ENCODE results near the gene RBMS2. TPM values are rescaled to one million over a fixed set of nuclear protein-coding genes. Genes with fewer than 3 reads are reported as not detected.
"Not testable (repeated sequence)": the region's sequence is repeated elsewhere in the genome, so short reads cannot be mapped to it uniquely, and the experiment has no call there.

The RBMS2 gene
- total RNA-seq, 1 experiment from 2014 or later, result 18.2 TPM

DNA sequence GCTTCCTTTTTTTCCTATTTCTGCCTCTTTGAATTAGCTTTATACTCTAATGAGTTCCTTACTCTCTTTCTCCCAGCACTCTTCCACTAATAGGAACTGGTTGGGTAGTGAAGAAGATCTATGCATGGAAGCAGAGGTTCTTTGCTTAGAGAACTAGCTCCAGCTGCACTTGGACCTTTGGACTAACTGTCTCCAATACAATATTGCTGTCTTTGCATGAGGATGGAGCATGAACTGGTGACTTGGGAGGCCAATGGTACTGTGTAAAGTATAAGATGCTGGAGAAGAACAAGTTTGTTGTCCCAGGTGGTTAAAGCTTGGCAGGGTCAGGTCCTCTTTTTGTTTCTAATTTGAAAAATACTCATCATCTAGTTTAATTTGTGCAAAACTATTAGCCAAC is 31.3 kb upstream of the RBMS2 start:
- CTCF ChIA-PET, result no interaction called here
- H3K9me3 ChIP-seq (ENCODE audit: control insufficient read depth, insufficient read depth, low read depth, low read length), result no peaks in the 10 kb centered on the region
- H3K27ac ChIP-seq (ENCODE audit: low read length), result no peak overlapping the region
- BruUV-seq (replicated peaks), result no TSS peak
- DNase-seq (ENCODE audit: low read depth, low spot score), result no peak
- no peak for ATAC-seq
- intact Hi-C loops (cut with micrococcal nuclease; ENCODE audit: unreplicated experiment) (no loop called here), in situ Hi-C loops (cut with HindIII; ENCODE audit: low pct_unique_long_range_greater_than_20kb, low sequenced_read_pairs) (no loop called here)
- POLR2A ChIA-PET, result no interaction called here
- 0 out of 2 replicates have a peak, but pooled peaks cover 7% of the 10 kb centered on the region for H3K4me1 ChIP-seq (ENCODE audit: control insufficient read depth, insufficient read depth, low read length)
- no peak overlapping the region for H3K4me3 ChIP-seq (ENCODE audit: low read depth in 2 of 2, low read length in 2 of 2)
- H3K36me3 ChIP-seq (ENCODE audit: control insufficient read depth, insufficient read depth, low read length), result no peaks in the 10 kb centered on the region
- TF ChIP-seq SIN3A (IDR thresholded peaks at IDR 0.05; ENCODE audit: borderline replicate concordance, insufficient read depth, low read depth, low read length), result no peak
- TF ChIP-seq POLR2AphosphoS5 (IDR thresholded peaks at IDR 0.05; ENCODE audit: low read depth, low read length), result no peak
- no peak for TF ChIP-seq TCF7L2 (IDR thresholded peaks at IDR 0.05; ENCODE audit: low read depth, low read length)
- no peak for TF ChIP-seq REST (IDR thresholded peaks at IDR 0.05; ENCODE audit: insufficient read depth in 1 of 2, low read depth in 2 of 2, low read length in 1 of 2)
- no peak for TF ChIP-seq CTCF (IDR thresholded peaks at IDR 0.05)
- peaks cover 18% of the 10 kb centered on the region for H3K27me3 ChIP-seq (ENCODE audit: control insufficient read depth, insufficient read depth, low read length)

DNA sequence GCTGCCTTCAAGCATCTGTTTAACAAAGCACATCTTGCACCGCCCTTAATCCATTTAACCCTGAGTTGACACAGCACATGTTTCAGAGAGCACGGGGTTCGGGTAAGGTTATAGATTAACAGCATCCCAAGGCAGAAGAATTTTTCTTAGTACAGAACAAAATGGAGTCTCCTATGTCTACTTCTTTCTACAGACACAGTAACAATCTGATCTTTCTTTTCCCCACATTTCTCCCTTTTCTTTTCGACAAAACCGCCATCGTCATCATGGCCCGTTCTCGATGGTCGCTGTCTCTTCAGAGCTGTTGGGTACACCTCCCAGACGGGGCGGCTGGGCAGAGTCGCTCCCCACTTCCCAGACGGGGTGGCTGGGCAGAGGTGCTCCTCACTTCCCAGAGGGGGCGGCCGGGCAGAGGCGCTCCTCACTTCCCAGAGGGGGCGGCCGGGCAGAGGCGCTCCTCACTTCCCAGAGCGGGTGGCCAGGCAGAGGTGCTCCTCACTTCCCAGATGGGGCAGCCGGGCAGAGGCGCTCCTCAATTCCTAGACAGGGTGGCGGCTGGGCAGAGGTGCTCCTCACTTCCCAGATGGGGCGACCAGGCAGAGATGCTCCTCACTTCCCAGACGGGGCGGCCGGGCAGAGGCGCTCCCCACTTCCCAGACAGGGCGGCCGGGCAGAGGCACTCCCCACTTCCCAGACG is 28.1 kb upstream of the RBMS2 start:
- BruUV-seq (replicated peaks); in situ Hi-C loops (cut with HindIII; ENCODE audit: low pct_unique_long_range_greater_than_20kb, low sequenced_read_pairs); H3K36me3 ChIP-seq (ENCODE audit: control insufficient read depth, insufficient read depth, low read length); intact Hi-C loops (cut with micrococcal nuclease; ENCODE audit: unreplicated experiment); H3K27ac ChIP-seq (ENCODE audit: low read length); ATAC-seq; H3K9me3 ChIP-seq (ENCODE audit: control insufficient read depth, insufficient read depth, low read depth, low read length); H3K4me3 ChIP-seq (ENCODE audit: low read depth in 2 of 2, low read length in 2 of 2); DNase-seq (ENCODE audit: low read depth, low spot score); POLR2A ChIA-PET; H3K4me1 ChIP-seq (ENCODE audit: control insufficient read depth, insufficient read depth, low read length): not testable (repeated sequence)
- peaks cover 17% of the 10 kb centered on the region for H3K27me3 ChIP-seq (ENCODE audit: control insufficient read depth, insufficient read depth, low read length)
- CTCF ChIA-PET, result interaction anchor here (0.7 kb wide), 1 partner anchor 10 kb away, joined by 6 read pairs; no protein-coding TSS in a partner anchor

GRCh38 chr12:56494106-56494415 is 27.6 kb upstream of the RBMS2 start:
- CTCF ChIA-PET, result interaction anchor here (0.7 kb wide), 1 partner anchor 10 kb away, joined by 6 read pairs; no protein-coding TSS in a partner anchor
- H3K36me3 ChIP-seq (ENCODE audit: control insufficient read depth, insufficient read depth, low read length); H3K27ac ChIP-seq (ENCODE audit: low read length); in situ Hi-C loops (cut with HindIII; ENCODE audit: low pct_unique_long_range_greater_than_20kb, low sequenced_read_pairs); H3K4me3 ChIP-seq (ENCODE audit: low read depth in 2 of 2, low read length in 2 of 2); intact Hi-C loops (cut with micrococcal nuclease; ENCODE audit: unreplicated experiment); H3K9me3 ChIP-seq (ENCODE audit: control insufficient read depth, insufficient read depth, low read depth, low read length); DNase-seq (ENCODE audit: low read depth, low spot score); ATAC-seq; BruUV-seq (replicated peaks); POLR2A ChIA-PET; H3K4me1 ChIP-seq (ENCODE audit: control insufficient read depth, insufficient read depth, low read length): not testable (repeated sequence)
- H3K27me3 ChIP-seq (ENCODE audit: control insufficient read depth, insufficient read depth, low read length), result peaks cover 12% of the 10 kb centered on the region

- H3K27me3 ChIP-seq (ENCODE audit: control insufficient read depth, insufficient read depth, low read length); intact Hi-C loops (cut with micrococcal nuclease; ENCODE audit: unreplicated experiment); BruUV-seq (replicated peaks); H3K27ac ChIP-seq (ENCODE audit: low read length); H3K9me3 ChIP-seq (ENCODE audit: control insufficient read depth, insufficient read depth, low read depth, low read length); in situ Hi-C loops (cut with HindIII; ENCODE audit: low pct_unique_long_range_greater_than_20kb, low sequenced_read_pairs); H3K36me3 ChIP-seq (ENCODE audit: control insufficient read depth, insufficient read depth, low read length); POLR2A ChIA-PET; H3K4me1 ChIP-seq (ENCODE audit: control insufficient read depth, insufficient read depth, low read length); DNase-seq (ENCODE audit: low read depth, low spot score); H3K4me3 ChIP-seq (ENCODE audit: low read depth in 2 of 2, low read length in 2 of 2); ATAC-seq: not testable (repeated sequence)
- CTCF ChIA-PET, result interaction anchor here (0.7 kb wide), 1 partner anchor 11 kb away, joined by 6 read pairs; no protein-coding TSS in a partner anchor
Observed at GRCh38 chr12:56494481-56494880, 27.1 kb upstream of the RBMS2 start.

Data from Panc1 (cell line).